Mammary epithelial cell (primary cell): Measurements from ENCODE around the gene AKAP6.

Experiments
- EZH2 ChIP-seq: IDR thresholded peaks from 2 replicates; pipeline ENCODE4 v1.6.1; 2012; ENCODE audit warnings: low read length, inconsistent platforms, borderline replicate concordance
- TF ChIP-seq, protein P1 (sequence below), 2 donors: IDR thresholded peaks in 1 of 2; conservative IDR thresholded peaks in 1 of 2; 2 replicates each; pipeline ENCODE4 v1.5.1; 2011 to 2012; ENCODE audit warnings: inconsistent platforms in 2 of 2, low read length in 2 of 2, mild to moderate bottlenecking in 2 of 2, control low read depth in 1 of 2, low read depth in 1 of 2; ENCODE audit not compliant: insufficient read depth in 1 of 2; ENCODE audit errors: extremely low read depth in 1 of 2

DNA sequence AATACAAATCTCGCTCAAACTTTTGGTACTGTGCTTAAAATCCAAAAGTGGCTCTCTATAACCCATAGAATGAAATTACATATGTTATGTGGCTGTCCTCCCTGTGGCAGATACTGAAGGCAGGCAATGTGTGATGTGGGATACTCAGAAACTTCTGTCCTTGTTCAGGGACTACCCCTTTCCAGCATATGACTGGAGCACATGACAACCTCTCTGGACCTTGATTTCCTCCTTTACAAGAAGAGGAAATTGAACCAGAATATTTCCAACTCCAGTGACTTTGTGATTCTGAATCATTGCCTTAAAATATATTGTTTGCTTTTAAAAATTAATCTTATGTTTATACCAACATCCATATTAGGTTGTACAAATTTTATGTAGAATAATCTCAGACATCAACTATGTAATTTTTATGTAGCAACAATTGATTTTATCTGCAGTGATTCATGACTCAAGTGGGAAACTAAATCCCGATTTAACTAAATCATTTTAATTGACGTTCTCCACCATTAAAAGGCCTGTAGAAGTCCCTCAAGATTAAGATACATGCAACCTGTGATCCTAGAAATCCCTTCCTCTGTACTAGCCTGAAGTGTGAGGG lies 162.4 kb downstream of the AKAP6 start:
- TF ChIP-seq, protein P1, sequence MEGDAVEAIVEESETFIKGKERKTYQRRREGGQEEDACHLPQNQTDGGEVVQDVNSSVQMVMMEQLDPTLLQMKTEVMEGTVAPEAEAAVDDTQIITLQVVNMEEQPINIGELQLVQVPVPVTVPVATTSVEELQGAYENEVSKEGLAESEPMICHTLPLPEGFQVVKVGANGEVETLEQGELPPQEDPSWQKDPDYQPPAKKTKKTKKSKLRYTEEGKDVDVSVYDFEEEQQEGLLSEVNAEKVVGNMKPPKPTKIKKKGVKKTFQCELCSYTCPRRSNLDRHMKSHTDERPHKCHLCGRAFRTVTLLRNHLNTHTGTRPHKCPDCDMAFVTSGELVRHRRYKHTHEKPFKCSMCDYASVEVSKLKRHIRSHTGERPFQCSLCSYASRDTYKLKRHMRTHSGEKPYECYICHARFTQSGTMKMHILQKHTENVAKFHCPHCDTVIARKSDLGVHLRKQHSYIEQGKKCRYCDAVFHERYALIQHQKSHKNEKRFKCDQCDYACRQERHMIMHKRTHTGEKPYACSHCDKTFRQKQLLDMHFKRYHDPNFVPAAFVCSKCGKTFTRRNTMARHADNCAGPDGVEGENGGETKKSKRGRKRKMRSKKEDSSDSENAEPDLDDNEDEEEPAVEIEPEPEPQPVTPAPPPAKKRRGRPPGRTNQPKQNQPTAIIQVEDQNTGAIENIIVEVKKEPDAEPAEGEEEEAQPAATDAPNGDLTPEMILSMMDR (conservative IDR thresholded peaks at IDR 0.05 in 1 of 2, IDR thresholded peaks at IDR 0.05 in 1 of 2; ENCODE audit: extremely low read depth in 1 of 2, insufficient read depth in 1 of 2, low read depth in 1 of 2, low read length in 2 of 2) = no peak
- no peak for TF ChIP-seq EZH2
